Activated naive CD4-positive, alpha-beta T cell treated with Interleukin-2 at 50 U/mL for 16 hours (primary cell): ENCODE results near the gene KIR2DL1.
"Not testable (repeated sequence)": the region's sequence is repeated elsewhere in the genome, so short reads cannot be mapped to it uniquely, and the experiment has no call there.

Source experiments
- DNase-seq: peaks from one replicate; pipeline ENCODE4 v3.0.0-alpha.2; 2020

KIR2DL1 gene

DNA sequence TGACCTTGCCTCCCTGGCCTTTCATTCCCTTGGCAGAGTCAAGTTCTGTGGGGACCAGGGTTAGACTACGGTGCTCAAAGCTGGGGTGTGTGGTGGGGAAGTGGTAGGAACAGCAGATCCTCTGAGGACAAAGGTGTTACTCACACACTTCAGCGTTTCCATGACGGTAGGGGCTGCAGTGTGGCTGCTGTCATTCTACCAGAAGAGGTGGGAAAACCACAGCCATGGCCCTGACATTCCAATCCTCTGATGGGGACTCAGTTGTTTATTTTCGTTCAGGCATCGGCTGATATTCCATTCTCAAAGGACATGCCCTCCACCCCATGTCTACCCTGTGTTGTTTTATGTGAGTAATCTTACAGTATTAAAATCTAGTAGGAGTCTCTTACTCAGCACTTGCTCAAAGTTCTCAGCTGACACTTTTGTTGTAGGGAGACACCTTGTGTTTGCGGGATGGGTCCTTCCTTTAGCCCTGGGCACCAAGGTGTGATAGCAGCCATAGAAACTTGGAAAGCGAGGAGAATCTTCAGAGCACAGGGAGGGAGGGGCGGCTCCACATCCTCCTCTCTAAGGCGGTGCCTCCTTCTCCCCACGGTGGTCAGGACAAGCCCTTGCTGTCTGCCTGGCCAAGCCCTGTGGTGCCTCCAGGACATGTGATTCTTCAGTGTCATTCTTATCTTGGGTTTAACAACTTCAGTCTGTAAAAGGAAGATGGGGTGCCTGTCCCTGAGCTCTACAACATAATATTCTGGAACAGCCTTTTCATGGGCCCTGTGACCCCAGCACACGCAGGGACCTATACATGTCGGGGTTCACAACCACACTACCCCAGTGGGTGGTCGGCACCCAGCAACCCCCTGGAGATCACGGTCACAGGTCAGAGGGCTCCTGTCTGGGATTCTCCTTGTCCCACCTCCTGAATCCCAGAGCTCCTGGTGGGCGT is 1.7 kb downstream of the KIR2DL1 start:
- not testable (repeated sequence) for DNase-seq

DNA sequence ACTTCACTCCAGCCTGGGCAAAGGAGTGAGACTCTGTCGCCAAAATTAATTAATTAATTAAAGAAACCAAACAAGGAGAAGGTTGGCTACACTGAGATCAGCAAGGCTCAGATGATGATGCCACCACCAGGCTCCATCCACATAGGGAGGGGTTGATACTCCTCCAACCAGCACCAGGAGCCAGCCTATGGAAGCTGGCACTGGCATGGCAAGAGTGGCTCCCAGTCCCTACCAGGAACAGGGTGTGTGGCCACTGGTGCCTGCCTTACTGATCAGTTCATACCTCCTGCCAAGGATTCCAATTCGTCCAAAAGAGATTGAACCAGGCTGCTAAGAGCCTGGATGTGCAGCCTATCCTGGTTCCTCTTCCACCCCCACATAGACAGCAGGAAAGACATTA is 3.1 kb downstream of the KIR2DL1 start:
- not testable (repeated sequence) for DNase-seq

DNA sequence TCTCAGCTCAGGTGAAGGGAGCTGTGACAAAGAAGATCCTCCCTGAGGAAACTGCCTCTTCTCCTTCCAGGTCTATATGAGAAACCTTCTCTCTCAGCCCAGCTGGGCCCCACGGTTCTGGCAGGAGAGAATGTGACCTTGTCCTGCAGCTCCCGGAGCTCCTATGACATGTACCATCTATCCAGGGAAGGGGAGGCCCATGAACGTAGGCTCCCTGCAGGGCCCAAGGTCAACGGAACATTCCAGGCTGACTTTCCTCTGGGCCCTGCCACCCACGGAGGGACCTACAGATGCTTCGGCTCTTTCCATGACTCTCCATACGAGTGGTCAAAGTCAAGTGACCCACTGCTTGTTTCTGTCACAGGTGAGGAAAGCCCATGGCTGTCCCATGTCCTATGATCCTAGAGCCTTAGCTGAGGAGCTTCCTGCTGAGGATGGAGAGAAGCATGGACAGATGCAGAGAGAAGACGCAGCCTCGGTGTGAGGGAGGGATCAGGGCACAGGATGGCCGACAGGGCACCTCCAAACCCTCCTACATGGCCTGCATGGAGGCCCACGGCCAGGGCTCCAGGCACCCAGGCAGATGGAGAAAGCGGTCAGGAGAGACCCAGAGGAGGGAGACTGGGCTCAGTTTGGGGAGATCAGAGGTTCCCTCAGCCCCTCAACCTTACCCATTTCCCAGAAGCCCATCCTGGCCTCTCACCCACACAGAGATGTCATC is 5.7 kb downstream of the KIR2DL1 start:
- not testable (repeated sequence) for DNase-seq

DNA sequence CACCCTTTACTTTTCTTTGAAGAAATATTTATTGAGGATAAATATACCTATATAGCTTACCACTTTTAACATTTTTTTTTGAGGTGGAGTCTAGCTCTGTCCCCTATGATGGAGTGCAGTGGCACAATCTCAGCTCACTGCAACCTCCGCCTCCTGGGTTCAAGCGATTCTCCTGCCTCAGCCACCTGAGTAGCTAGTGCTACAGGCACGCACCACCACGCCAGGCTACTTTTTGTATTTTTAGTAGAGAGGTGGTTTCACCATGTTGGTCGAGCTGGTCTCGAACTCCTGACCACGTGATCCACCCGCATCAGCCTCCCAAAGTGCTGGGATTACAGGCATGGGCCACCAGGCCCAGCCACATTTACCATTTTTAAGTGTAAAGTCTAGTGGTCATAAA is 6.2 kb downstream of the KIR2DL1 start:
- not testable (repeated sequence) for DNase-seq

DNA sequence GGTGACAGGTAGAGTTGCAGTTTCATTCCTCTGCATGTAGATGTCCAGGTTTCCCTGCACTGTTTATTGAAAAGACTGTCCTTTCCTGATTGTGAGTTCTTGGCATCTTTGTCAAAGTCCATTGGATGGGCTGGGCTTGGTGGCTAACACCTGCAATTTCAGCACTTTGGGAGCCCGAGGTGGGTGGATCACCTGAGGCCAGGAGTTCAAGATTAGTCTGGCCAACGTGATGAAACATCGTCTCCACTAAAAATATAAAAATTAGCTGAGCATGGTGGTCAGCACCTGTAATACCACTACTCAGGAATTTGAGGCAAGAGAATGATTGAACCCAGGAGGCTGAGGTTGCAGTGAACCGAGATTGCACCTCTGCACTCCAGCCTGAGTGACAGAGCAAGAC is 8.3 kb downstream of the KIR2DL1 start:
- DNase-seq: not testable (repeated sequence)

DNA sequence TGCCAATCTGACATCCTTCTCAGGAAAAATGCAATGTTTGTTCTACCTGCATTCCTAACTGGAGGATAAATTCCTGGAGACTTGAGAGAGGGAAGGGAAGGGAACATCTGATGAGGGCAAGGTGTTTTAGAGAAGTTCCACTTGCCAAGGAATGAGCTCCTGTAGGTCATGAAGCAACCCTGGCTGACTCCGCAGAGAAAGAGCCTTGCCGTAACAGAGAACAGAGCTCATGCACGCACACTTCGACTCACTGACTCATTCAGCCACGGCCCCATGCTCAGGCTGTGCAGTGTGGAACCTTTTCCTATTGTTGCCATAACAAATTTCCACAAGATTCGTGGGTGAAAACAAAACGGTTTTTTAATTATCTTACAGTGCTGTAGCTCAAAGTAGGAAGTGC is 9.3 kb downstream of the KIR2DL1 start:
- not testable (repeated sequence) for DNase-seq

DNA sequence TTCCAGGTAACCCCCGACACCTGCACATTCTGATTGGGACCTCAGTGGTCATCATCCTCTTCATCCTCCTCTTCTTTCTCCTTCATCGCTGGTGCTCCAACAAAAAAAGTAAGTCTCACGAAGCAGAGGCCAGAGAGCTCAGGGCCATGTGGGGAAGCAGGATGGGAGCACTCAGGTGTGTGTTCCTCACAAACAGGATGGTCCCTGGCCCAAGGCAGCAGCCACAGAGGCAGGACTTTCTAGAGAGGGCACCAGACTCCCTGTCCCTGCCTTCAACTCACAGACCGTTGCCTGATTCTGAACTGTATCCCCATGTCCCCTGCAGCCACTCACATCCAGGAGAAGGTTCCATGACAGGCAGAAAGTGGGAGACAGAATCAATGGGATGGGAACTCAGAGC is 13.3 kb downstream of the KIR2DL1 start:
- DNase-seq: not testable (repeated sequence)

DNA sequence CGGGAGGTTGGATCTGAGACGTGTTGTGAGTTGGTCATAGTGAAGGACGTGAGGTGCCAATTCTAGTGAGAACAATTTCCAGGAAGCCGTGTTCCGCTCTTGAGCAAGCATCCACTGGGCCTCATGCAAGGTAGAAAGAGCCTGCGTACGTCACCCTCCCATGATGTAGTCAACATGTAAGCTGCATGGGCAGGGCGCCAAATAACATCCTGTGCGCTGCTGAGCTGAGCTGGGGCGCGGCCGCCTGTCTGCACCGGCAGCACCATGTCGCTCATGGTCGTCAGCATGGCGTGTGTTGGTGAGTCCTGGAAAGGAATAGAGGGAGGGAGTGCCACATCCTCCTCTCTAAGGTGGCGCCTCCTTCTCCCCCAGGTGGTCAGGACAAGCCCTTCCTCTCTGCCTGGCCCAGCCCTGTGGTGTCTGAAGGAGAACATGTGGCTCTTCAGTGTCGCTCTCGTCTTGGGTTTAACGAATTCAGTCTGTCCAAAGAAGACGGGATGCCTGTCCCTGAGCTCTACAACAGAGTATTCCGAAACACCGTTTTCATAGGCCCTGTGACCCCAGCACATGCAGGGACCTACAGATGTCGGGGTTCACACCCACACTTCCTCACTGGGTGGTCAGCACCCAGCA is 16.6 kb downstream of the KIR2DL1 start:
- not testable (repeated sequence) for DNase-seq

DNA sequence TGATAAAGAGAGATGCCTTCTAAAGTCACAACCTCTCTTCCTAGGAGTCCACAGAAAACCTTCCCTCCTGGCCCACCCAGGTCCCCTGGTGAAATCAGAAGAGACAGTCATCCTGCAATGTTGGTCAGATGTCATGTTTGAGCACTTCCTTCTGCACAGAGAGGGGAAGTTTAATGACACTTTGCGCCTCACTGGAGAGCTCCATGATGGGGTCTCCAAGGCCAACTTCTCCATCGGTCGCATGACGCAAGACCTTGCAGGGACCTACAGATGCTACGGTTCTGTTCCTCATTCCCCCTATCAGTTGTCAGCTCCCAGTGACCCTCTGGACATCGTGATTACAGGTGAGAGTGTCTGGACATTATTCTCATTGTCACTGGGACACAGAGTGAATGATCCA is 18.6 kb downstream of the KIR2DL1 start:
- not testable (repeated sequence) for DNase-seq

DNA sequence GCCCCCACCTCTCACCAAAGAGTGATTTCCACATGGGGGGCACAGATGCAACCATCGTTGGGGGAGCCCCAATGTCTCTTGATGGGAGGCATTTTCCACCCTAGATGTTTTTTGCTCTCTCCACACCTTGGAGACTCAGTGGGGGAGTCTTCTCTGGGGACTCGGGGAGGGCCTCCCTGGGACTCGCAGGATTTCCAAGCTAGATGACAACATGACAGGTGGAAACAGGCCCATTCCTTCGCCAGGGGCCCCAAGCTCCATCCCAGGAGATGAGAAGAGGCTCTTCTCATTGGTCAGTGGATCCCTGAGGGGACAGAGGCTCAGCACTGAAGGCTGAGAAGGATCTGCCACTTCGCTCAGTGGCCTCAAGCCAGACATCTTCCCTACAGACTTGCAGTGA is 21.1 kb downstream of the KIR2DL1 start:
- no peak for DNase-seq

DNA sequence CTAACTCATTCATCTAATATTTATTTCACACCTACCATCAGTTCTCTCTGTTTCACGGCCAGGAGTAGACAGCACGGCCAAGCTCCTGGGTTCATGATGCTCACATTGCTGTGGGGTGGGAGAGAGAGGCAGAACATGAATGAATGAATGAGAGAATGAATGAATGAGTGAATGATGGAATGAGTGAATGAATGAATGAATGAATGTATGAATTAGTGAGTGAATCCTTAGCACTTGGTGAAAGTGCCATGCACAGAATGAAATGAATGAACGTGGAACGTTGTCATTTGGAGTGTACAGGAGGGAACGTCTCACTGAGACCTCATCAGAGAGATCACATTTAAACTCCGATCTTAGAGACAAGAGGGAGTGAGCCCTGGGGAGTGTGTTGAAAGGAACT is 21.9 kb downstream of the KIR2DL1 start:
- no peak for DNase-seq

DNA sequence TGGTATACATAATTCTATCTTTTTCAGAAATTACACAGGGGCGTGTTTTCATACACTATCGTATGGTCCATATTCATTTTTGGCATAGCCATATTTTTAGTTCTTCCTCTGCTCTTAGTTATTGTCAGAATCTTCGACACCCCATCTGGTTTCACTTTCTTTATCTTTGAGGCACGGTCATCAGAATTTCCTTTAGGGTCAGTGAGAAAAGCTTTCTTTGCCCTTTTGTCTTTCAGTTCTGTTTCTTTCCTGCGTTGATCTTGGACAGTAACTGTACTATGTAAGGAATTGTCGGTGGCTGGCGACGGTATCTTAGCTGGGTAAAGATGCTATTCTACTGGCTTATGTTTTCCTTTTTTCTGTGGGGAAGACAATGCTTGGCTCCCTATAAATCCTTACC is 23.2 kb downstream of the KIR2DL1 start:
- DNase-seq: no peak

DNA sequence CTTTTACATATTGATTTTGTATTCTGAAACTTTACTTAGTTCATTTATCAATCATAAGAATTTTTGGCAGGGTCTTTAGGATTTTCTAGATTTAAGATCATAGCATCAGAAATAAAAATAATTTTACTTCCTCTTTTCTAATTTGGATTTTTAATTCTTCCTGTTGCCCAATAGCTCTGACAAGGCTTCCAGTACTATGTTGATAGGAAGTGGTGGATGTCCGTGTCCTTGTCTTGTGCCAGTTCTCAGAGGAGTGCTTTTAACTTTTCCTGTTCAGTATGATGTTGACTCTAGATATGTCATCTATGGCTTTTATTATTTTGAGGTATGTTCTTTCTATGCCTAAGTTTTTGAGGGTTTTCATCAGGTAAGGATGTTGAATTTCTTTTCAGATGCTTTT is 26.2 kb downstream of the KIR2DL1 start:
- no peak for DNase-seq

DNA sequence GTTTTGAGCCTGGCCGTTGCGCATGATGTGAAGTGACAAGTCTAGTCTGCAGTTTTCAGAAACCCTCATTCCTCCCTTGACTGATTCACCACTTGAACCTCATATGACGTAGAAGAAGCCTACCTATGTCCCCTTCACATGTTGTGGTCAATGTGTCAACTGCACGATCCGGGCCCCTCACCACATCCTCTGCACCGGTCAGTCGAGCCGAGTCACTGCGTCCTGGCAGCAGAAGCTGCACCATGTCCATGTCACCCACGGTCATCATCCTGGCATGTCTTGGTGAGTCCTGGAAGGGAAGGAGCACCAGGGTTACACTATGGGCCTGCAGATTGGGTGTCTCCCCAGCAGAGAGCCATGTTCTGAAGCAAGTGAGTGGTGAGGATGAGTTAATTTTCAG is 33.8 kb downstream of the KIR2DL1 start, which contains the start of gene KIR2DL4:
TSS of gene KIR2DL4 (plus strand) at position 201 of the 400 bp plus-strand sequence. CDS start at position 243, 42 bp downstream.
- no peak for DNase-seq

DNA sequence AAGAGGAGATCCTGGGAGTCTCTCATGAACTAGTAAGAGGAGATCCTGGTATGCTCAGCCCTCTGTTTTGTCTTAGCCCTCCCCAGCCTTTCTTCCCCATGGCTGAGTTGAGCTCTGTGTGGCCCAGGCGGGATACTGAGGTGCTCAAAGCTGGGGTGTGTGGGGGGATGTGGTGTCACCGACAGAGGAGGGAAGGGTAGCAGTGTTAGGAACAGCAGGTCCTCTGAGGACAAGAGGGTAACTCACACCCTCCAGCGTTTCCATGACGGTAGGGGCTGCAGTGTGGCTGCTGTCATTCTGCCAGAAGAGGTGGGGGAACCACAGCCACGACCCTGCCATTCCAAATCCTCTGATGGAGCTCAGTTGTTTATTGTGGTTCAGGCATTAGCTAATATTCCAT is 34.5 kb downstream of the KIR2DL1 start:
- no peak for DNase-seq

DNA sequence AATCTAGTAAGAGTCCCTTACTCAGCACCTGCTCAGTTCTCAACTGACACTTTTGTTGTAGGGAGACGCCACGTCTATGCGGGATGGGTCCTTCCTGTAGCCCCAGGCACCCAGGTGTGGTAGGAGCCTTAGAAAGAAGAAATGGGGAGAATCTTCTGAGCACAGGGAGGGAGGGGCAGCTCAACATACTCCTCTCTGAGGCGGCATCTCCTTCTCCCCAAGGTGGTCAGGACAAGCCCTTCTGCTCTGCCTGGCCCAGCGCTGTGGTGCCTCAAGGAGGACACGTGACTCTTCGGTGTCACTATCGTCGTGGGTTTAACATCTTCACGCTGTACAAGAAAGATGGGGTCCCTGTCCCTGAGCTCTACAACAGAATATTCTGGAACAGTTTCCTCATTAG is 35.0 kb downstream of the KIR2DL1 start:
- DNase-seq: no peak

DNA sequence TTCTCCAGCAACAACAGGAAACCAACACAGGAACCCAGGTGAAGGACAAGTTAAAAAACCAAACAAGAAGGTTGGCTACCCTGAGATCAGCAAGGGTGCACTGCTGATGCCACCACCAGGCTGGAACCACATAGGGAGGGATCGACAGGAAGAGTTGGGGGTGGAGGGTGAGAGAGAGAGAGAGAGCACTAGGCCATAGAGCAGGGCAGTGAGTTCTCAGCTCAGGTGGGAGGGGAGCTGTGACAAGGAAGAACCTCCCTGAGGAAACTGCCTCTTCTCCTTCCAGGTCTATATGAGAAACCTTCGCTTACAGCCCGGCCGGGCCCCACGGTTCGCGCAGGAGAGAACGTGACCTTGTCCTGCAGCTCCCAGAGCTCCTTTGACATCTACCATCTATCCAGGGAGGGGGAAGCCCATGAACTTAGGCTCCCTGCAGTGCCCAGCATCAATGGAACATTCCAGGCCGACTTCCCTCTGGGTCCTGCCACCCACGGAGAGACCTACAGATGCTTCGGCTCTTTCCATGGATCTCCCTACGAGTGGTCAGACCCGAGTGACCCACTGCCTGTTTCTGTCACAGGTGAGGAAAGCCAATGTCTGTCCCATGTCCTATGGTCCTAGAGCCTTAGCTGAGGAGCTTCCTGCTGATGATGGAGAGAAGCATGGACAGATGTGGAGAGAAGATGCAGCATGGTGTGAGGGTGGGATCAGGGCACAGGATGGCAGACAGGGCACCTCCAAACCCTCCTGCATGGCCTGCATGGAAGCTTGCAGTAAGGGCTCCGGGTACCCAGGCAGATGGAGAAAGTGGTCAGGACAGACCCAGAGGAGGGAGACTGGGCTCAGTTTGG is 36.3 kb downstream of the KIR2DL1 start:
- no peak for DNase-seq

DNA sequence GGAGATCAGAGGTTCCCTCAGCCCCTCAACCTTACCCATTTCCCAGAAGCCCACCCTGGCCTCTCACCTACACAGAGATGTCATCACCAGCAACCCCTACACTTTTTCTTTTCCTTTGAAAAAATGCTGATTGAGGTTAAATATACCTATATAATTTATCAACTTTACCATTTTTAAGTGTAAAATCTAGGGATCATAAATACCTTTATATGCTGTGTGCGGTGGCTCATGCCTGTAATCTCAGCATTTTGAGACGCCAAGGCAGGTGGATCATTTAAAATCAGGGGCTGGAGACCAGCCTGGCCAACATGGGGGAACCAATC is 36.9 kb downstream of the KIR2DL1 start:
- no peak for DNase-seq

DNA sequence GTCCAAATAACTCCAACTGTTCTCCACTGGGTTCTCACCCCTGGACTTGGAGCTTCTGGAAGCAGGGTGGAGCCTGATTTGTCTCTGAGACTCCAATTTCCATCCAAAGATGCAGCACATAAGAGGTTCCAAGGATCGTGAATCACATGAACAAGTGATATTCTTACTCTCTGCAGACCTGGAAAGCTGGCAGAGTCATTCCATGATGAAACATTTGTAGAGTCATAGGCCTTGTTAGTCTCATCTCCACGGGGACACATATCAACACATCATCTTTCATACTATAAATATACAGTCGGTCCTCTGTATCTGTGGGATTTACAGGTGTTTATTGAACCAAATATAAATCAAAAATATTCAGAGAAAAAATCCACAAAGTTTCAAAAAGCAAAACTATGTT is 45.0 kb downstream of the KIR2DL1 start:
- DNase-seq: not testable (repeated sequence)

DNA sequence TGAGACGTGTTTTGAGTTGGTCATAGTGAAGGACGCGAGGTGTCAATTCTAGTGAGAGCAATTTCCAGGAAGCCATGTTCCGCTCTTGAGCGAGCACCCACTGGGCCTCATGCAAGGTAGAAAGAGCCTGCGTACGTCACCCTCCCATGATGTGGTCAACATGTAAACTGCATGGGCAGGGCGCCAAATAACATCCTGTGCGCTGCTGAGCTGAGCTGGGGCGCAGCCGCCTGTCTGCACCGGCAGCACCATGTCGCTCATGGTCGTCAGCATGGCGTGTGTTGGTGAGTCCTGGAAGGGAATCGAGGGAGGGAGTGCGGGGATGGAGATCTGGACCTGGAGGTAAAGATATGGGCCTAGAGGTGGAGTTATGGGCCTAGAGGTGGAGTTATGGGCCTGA is 46.7 kb downstream of the KIR2DL1 start, which contains the start of gene KIR3DL1:
TSS of gene KIR3DL1 (plus strand) at position 218 of the 400 bp plus-strand sequence.
- DNase-seq: not testable (repeated sequence)

DNA sequence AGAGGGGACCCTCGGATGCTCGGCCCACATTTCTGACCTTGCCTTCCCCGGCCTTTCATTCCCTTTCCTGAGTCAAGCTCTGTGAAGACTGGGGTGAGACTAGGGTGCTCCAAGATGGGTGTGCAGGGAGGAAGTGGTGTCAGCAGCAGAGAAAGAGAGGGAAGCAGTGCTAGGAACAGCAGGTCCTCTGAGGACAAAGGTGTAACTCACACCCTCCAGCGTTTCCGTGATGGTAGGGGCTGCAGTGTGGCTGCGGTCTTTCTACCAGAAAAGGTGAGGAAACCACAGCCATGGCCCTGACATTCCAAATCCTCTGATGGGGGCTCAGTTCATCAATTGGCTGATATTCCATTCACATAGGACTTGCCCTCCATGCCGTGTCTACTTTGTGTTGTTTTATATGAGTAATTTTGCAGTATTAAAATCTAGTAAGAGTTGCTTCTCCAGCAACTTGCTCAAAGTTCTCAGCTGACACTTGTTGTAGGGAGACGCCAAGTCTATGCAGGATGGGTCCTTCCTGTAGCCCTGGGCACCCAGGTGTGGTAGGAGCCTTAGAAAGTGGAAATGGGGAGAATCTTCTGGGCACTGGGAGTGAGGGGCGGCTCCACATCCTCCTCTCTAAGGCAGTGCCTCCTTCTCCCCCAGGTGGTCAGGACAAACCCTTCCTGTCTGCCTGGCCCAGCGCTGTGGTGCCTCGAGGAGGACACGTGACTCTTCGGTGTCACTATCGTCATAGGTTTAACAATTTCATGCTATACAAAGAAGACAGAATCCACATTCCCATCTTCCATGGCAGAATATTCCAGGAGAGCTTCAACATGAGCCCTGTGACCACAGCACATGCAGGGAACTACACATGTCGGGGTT is 48.3 kb downstream of the KIR2DL1 start:
- DNase-seq: no peak
